GM19035 (cell line): Measurements from ENCODE around the gene ZNF586.
"Not testable (repeated sequence)": the region's sequence is repeated elsewhere in the genome, so short reads cannot be mapped to it uniquely, and the experiment has no call there.

ENCODE experiments used
- ATAC-seq: cut with Tn5 transposase; IDR thresholded peaks from one replicate; pipeline ENCODE4 v1.9.1; 2021; ENCODE audit not compliant: unreplicated experiment

ZNF586 gene

GRCh38 chr19:57769345-57770131 lies at the start of gene ZNF586:
Gene ZNF586 (plus strand): TSS chr19:57769676. CDS start chr19:57769843, 167 bp downstream.
- peak; percentile 99 for ATAC-seq

- no peak for ATAC-seq
Measured at GRCh38 chr19:57719901-57720519, 49.5 kb upstream of the ZNF586 start.

- no peak for ATAC-seq
Measured at GRCh38 chr19:57720878-57721277, 48.6 kb upstream of the ZNF586 start.

GRCh38 chr19:57738320-57738719 lies 31.2 kb upstream of the ZNF586 start:
- not testable (repeated sequence) for ATAC-seq

GRCh38 chr19:57738770-57739169 lies 30.7 kb upstream of the ZNF586 start:
- not testable (repeated sequence) for ATAC-seq

GRCh38 chr19:57746580-57747471 lies 22.6 kb upstream of the ZNF586 start, which contains the start of gene ZNF776:
Gene ZNF776 (plus strand): TSS chr19:57746815. CDS start chr19:57747059, 244 bp downstream.
- ATAC-seq: peak; percentile 96

- ATAC-seq: no peak
Measured at GRCh38 chr19:57747472-57747807, 22.0 kb upstream of the ZNF586 start.

GRCh38 chr19:57748029-57748428 lies 21.4 kb upstream of the ZNF586 start:
- ATAC-seq: no peak

- ATAC-seq: no peak
Measured at GRCh38 chr19:57754091-57754673, 15.3 kb upstream of the ZNF586 start.

- no peak for ATAC-seq
Measured at GRCh38 chr19:57755031-57755430, 14.4 kb upstream of the ZNF586 start.

GRCh38 chr19:57757941-57758340 lies 11.5 kb upstream of the ZNF586 start:
- no peak for ATAC-seq

- ATAC-seq: no peak
Measured at GRCh38 chr19:57759096-57759495, 10.4 kb upstream of the ZNF586 start.

- no peak for ATAC-seq
Measured at GRCh38 chr19:57771417-57771816, 1.9 kb downstream of the ZNF586 start.

GRCh38 chr19:57773488-57773887 lies 4.0 kb downstream of the ZNF586 start:
- no peak for ATAC-seq

GRCh38 chr19:57776764-57777296 lies 7.4 kb downstream of the ZNF586 start:
- ATAC-seq: no peak

- no peak for ATAC-seq
Measured at GRCh38 chr19:57778336-57778735, 8.9 kb downstream of the ZNF586 start.

- ATAC-seq: no peak
Measured at GRCh38 chr19:57779220-57779845, 9.9 kb downstream of the ZNF586 start.

- ATAC-seq: no peak
Measured at GRCh38 chr19:57786286-57786685, 16.8 kb downstream of the ZNF586 start.

GRCh38 chr19:57786906-57787305 lies 17.4 kb downstream of the ZNF586 start:
- no peak for ATAC-seq

- ATAC-seq: no peak
Measured at GRCh38 chr19:57788114-57788692, 18.7 kb downstream of the ZNF586 start.
